GM18498 (cell line): Measurements from ENCODE around the gene TACC3.

Experiments
- ATAC-seq: cut with Tn5 transposase; IDR thresholded peaks from one replicate; pipeline ENCODE4 v1.9.1; 2021; ENCODE audit warnings: mild to moderate bottlenecking, moderate library complexity; ENCODE audit not compliant: unreplicated experiment

Gene TACC3

DNA sequence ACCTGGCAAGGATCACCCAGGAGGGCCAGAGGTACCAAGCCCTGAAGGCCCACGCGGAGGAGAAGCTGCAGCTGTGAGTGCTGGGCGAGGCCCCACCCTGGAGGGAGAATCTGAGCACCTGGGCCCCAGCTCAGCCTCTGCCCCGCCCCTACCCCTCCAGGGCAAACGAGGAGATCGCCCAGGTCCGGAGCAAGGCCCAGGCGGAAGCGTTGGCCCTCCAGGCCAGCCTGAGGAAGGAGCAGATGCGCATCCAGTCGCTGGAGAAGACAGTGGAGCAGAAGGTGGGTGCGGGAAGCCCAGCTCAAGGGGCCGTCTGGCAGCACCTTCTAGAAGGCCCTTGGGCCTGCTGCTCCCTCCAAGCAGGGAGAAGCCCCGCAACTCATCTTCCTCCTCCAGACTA lies 23.2 kb downstream of the TACC3 start:
- no peak for ATAC-seq

DNA sequence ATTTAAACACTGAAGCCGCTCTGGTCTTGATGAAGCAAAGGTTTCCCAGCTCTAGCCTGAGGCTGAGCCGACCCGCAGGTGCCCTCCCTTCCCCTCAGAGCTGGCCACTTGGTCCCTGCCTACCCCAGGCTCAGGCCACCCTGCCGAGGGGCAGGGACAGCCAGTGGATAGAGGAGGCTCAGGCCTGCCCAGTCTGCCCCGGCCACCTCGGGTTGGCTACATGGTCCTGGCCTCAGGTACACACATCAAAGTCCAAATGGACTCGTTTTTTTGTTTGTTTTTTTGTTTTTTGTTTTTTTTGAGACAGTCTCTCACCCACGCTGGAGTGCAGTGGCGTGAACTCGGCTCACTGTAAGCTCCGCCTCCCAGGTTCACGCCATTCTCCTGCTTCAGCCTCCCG lies 23.8 kb downstream of the TACC3 start:
- no peak for ATAC-seq

GRCh38 chr4:1745697-1746096 lies 24.4 kb downstream of the TACC3 start:
- ATAC-seq: no peak

DNA sequence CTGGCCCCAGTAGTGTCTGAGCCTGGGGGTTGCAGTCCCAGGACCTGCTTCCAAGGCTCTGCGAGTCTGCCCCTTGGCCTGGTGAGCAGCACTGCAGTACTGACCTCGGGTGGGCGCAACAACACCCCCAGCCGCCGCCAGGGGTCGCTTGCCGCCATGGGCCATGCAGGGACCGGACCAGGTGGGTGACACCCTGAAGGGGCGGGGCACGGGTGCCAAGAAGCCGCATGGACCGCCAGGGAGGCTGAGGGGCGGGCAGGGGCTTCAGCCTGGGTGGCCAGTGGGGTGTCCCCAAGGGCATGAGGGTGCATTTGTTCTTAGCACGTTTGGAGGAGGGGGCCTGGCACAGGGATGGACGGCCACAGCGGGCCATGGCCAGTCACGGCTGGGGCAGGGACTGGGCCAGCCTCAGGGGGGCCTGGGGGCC lies 25.0 kb downstream of the TACC3 start:
- ATAC-seq: peak; percentile 59

DNA sequence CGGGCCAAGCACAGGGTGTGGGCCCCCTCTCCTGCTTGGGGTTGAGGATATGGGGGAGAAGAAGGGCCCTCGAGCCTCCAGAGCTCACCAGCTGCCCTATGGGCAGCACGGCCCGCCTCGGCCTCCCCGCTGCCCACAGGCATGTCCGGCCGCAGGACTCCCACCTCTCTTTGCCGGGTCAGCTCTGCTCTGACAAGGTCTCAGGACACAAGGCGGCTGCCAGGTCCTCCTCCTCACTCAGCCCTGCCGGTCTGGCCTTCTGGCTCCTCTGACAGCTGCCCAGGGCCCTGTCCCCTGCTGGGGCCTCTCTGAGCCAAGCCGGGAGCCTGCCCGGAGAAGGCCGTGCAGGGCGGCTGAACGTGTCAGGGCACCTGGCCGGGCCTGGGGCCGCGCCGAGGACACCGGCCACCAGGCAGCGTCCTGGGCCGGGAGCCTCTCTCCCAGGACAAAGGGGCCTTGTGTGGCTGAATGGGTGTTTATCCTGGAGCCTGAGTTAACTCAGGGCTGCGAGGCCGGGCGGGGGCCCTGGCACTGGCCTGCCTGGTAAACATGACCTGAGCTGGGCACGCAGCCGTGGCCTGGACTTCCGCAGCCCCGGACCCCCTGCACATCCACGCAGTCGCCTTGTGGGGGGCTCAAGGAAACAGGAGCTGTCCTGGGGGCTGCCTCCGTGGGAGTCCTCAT lies 25.7 kb downstream of the TACC3 start:
- no peak for ATAC-seq

GRCh38 chr4:1747603-1747967 lies 26.3 kb downstream of the TACC3 start:
- no peak for ATAC-seq

- ATAC-seq: no peak
Measured at GRCh38 chr4:1748465-1748995, 27.2 kb downstream of the TACC3 start.

GRCh38 chr4:1749370-1749769 lies 28.0 kb downstream of the TACC3 start:
- no peak for ATAC-seq

DNA sequence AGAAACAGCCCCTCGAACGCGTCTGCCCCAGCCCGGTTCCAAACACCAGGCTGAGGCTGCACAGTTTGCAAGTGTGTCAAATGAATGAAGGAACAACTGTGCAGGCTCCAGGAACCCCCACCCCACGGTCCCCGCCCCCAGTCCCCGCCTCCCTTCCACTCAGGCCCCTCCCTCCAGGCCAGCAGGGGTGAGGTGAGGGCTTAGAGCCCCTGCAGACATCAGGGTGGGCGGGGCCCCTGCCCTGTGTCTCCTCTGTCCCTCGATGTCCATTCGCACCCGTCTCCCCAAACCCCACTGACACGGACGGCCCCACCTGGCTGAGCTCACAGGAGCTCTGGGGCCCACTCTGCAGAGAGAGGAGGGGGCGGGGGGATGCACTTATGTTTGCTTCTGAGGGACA lies 28.5 kb downstream of the TACC3 start:
- ATAC-seq: no peak

DNA sequence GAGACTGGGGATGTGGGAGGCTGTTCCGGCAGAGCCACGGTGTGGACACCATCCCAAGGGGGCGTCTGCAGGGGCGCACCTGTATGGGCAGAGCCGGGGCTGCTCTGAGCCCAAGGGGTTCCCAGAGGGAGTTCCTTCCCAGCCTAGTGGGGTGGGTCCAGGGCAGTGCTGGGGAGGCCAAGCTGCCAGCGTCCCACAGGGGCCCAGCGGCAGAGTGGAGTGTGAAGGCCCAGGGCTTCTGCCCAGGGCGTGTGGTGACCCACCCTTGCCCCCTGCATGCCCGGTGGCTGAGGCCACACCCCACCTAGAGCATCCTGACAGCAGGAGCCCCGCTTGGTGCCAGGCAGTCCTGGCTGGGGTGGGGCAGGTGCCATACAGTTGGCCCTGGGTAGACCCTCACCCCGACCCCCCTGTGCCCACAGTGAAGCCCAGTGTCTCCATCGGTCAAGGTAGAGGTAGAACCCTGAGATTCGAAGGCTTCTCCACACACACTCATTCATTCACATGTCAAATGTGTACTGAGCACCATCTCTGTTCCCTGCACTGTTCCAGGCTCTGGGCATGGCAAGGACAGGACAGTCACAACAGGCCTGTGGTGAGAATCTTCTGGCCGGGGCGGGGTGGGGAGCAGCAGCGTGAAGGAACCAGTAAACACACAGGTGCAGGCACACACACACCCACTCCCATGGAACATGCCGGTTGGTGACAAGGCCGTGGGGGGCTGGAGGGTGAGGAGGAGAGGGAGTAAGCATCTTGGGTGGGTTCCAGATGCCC lies 29.2 kb downstream of the TACC3 start:
- ATAC-seq: no peak

GRCh38 chr4:1751155-1751918 lies 30.0 kb downstream of the TACC3 start:
- ATAC-seq: no peak

DNA sequence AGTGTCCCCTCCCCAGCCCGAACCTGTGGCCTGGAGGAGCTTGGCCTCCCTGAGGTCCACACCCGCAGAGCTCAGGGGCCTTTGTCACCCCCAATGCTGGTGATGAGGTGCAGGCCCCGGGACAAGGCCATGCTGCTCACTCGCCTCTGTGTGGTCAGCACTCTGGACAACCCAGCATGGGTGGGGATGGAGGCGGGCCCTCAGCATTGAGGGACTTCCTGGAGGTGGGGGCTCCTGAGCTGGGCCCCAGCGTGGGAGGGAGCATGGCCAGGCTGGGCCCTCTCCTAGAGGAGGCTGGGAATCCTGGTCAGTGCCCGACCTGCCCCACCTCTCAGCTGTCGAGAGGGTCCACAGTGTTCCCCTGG lies 30.6 kb downstream of the TACC3 start:
- no peak for ATAC-seq

GRCh38 chr4:1752284-1753041 lies 31.1 kb downstream of the TACC3 start:
- ATAC-seq: no peak

GRCh38 chr4:1753294-1753696 lies 32.0 kb downstream of the TACC3 start:
- ATAC-seq: no peak

DNA sequence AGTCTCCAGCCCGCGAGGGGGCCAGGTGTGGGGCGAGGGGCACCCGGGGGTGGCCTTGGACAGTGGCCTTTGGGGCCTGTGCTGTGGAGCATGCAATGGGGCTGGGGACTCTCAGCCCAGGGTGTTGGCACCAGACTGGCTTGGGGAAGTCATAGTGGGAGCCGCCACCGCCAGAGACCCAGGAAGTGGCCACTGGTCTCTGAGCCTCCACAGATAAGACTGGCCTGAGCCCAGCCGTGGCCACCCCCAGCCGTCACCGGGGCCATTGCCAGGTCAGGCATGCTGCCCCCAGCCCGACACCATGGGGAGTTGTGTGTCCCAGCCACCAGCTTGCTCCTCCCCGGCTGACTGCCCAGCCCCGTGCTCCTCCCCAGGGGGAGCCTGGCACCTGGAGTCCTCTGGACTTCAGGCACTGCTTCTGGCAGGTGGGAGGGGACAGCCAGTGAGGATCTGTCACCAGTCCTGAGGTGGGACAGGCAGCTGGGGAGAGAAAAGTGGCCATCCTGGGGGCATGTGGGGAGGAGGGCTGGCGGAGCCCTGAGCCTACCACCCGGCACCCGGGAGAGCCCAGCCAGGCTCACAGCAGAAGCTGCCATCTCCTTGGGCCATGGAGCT lies 32.5 kb downstream of the TACC3 start:
- ATAC-seq: no peak

DNA sequence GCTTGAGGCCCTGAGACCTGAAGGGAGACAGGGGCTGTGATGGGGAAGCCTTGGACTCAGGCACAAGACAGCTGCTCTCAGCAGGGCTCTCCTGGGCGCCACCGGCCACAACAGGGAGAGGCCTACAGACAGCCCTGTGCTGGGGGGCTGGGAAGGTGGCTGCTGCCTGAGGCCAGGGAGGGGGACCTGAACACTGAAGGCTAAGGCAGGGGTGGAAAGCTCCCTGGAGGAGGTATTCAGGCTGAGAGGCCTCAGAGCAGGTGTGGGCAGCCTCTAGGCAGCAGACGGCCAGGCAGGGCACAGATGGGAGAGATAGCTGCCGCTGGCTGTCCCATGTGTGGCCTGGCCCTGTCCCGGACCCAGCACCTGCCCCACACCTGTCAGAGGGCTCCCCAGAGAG lies 33.0 kb downstream of the TACC3 start:
- ATAC-seq: no peak

DNA sequence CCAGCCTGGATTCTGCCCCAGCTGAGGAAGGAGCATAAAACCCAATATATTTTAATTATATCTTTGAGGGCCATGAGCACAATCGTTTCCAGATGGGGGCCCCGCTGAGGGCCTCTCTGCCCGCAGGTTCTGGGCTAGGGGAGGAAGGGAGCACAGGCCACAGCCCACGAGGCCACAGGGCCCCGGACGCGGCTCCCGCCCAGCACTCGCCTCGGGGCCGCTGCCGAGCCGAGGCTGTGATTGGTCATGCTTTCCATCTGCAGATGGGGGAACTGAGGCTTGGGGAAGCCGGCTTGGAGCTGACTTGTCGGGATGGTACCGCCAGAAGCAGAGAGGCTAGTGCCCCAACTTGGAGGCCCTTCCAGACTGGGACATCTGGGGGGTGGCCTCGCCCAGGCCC lies 34.0 kb downstream of the TACC3 start:
- ATAC-seq: no peak

DNA sequence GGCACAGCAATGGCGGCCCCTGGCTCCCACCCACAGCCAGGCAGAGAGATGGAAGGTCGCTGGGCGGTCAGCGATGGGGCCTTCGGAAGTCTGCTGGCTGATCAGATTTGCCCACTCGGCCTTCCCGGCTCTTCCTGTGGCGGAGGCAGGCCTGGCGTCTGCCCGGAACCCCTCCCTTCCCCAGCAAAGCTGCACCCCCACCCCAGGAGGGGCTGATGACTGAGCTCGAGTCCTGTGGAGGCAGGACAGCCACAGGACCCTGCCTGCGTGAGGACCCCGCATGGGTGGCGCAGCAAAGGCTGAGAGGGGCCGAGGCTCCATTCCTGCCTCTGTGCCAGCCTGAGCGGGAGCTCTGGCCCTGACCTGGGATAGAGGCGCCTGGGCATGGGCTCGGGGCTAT lies 34.8 kb downstream of the TACC3 start:
- ATAC-seq: no peak

GRCh38 chr4:1756893-1757779 lies 35.8 kb downstream of the TACC3 start:
- ATAC-seq: no peak

GRCh38 chr4:1757836-1758235 lies 36.5 kb downstream of the TACC3 start:
- no peak for ATAC-seq
